OCI-LY1 (cell line): ENCODE measurements around the gene MPZ.

Experiments
- CTCF ChIP-seq: fragments of 200-600 bp; sonication (generic), shearing (Covaris generic); IDR thresholded peaks from 2 replicates; pipeline ENCODE4 v1.5.1; 2017; ENCODE audit warnings: mild to moderate bottlenecking, antibody characterized with exemption, low read length, moderate library complexity, mixed read lengths
- EZH2 ChIP-seq: fragments of 200-600 bp; sonication (generic), shearing (Covaris generic); IDR thresholded peaks from 2 replicates; pipeline ENCODE4 v1.8.0; 2017; ENCODE audit warnings: borderline replicate concordance, mixed run types, mild to moderate bottlenecking, antibody characterized with exemption, low read length, moderate library complexity, mixed read lengths

DNA sequence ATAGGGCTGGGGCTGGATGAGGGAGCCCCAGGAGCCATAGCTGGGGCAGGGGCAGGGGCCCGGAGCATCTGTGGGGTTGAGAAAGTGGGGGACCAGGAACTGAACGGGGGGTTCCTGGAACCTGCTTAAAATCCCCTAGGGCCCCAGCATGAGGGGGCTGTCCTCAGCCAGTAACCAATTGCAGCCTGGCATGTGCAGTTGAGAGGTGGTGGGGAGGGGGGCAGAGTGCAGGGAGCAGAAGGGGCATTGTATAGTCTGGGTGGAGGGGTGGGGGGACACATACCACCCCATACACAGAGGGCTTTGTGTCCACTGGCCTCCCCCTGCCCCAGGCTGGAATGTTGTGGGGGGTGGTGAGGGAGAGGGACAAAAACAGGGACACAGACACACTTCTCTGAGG, at the start of gene MPZ:
- TF ChIP-seq CTCF (no peak), EZH2 (no peak)
